ENCODE measurements around the gene TTC28. TPM values are rescaled to one million over a fixed set of nuclear protein-coding genes. Genes with fewer than 3 reads are reported as not detected.
"Not testable (repeated sequence)": the region's sequence is repeated elsewhere in the genome, so short reads cannot be mapped to it uniquely, and the experiment has no call there.

Gene TTC28
- total RNA-seq, 1 donor from 2014 or later = 1.3 TPM

GRCh38 chr22:28547132-28547842 lies 132.4 kb downstream of the TTC28 start:
- Mint-ChIP-seq H3K9me3 (no peaks in the 10 kb centered on the region), H3K4me1 (no peaks in the 10 kb centered on the region), H3K27ac (no peak overlapping the region), H3K27me3 (peaks cover 12% of the 10 kb centered on the region), H3K36me3 (ENCODE audit: low read depth) (no peaks in the 10 kb centered on the region), H3K4me3 (no peak overlapping the region)
- intact Hi-C loops (cut with micrococcal nuclease) = no loop called here
- no peak for DNase-seq

DNA sequence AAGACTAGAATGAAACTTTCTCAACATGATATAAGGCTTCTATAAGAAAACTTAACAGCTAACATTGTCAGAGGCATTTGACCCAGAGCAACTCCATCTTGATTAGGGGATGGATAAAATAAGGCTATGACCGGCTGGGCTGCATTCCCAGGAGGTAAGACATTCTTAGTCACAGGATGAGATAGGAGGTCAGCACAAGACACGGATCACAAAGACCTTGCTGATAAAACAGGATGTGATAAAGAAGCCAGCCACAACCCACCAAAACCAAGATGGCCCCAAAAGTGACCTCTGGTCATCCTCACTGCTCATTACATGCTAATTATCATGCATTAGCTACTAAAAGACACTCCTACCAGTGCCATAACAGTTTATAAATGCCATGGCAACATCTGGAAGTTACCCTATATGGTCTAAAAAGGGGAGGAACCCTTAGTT lies 135.2 kb downstream of the TTC28 start:
- Mint-ChIP-seq H3K4me3 (no peak overlapping the region), H3K27me3 (peaks cover 12% of the 10 kb centered on the region), H3K9me3 (no peaks in the 10 kb centered on the region), H3K36me3 (ENCODE audit: low read depth) (no peaks in the 10 kb centered on the region), H3K4me1 (no peaks in the 10 kb centered on the region), H3K27ac (no peak overlapping the region)
- DNase-seq = no peak
- intact Hi-C loops (cut with micrococcal nuclease) = no loop called here

GRCh38 chr22:28542980-28543621 lies 136.5 kb downstream of the TTC28 start:
- Mint-ChIP-seq H3K27ac (no peak overlapping the region), H3K4me3 (no peak overlapping the region), H3K27me3 (peaks cover 8% of the 10 kb centered on the region), H3K9me3 (no peaks in the 10 kb centered on the region), H3K36me3 (ENCODE audit: low read depth) (no peaks in the 10 kb centered on the region), H3K4me1 (no peaks in the 10 kb centered on the region)
- no peak for DNase-seq
- intact Hi-C loops (cut with micrococcal nuclease) = no loop called here

- no peaks in the 10 kb centered on the region for H3K9me3 Mint-ChIP-seq
- H3K36me3 Mint-ChIP-seq (ENCODE audit: low read depth) = no peaks in the 10 kb centered on the region
- H3K4me3 Mint-ChIP-seq = no peak overlapping the region
- intact Hi-C loops (cut with micrococcal nuclease) = no loop called here
- H3K27me3 Mint-ChIP-seq = peaks cover 4% of the 10 kb centered on the region
- no peaks in the 10 kb centered on the region for H3K4me1 Mint-ChIP-seq
- no peak overlapping the region for H3K27ac Mint-ChIP-seq
- no peak for DNase-seq
Measured at GRCh38 chr22:28541137-28541536, 138.5 kb downstream of the TTC28 start.

DNA sequence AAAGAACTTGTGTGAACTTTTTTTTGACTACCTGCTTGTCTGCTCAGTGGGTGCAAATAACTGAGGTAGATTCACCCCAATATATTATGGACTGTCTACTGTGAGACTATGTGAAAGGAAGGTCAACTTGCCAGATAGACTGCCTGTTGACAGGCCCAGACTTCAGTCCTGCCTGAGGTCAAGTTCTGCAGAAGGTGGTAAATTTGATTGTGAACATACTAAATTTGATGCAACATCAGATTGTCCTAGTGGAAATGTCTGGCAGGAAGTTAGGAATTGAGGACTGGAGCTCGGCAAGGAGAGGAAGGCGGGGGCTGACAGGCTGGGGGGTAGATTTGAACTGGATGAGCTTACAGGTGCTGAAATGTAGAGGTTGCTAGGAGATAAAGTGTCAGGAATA lies 140.7 kb downstream of the TTC28 start:
- Mint-ChIP-seq H3K27me3 (peaks cover 4% of the 10 kb centered on the region), H3K9me3 (no peaks in the 10 kb centered on the region), H3K27ac (no peak overlapping the region), H3K4me1 (no peaks in the 10 kb centered on the region), H3K36me3 (ENCODE audit: low read depth) (no peaks in the 10 kb centered on the region), H3K4me3 (no peak overlapping the region)
- intact Hi-C loops (cut with micrococcal nuclease) = no loop called here
- no peak for DNase-seq

GRCh38 chr22:28530565-28530964 lies 149.1 kb downstream of the TTC28 start:
- H3K27ac Mint-ChIP-seq; H3K4me3 Mint-ChIP-seq; DNase-seq; intact Hi-C loops (cut with micrococcal nuclease); H3K36me3 Mint-ChIP-seq (ENCODE audit: low read depth); H3K4me1 Mint-ChIP-seq: not testable (repeated sequence)
- H3K9me3 Mint-ChIP-seq = peaks cover 11% of the 10 kb centered on the region
- H3K27me3 Mint-ChIP-seq = peaks cover 17% of the 10 kb centered on the region

DNA sequence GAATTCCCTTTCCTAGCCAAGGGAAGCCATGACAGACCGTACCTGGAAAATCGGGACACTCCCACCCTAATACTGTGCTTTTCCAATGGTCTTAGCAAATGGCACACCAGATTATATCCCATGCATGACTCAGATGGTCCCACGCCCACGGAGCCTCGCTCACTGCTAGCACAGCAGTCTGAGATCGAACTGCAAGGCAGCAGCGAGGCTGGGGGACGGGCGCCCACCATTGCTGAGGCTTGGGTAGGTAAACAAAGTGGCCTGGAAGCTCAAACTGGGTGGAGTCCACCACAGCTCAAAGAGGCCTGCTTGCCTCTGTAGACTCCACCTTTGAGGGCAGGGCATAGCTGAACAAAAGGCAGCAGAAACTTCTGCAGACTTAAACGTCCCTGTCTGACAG lies 150.5 kb downstream of the TTC28 start:
- H3K27ac Mint-ChIP-seq; H3K36me3 Mint-ChIP-seq (ENCODE audit: low read depth); H3K4me1 Mint-ChIP-seq; DNase-seq; H3K4me3 Mint-ChIP-seq; intact Hi-C loops (cut with micrococcal nuclease): not testable (repeated sequence)
- H3K9me3 Mint-ChIP-seq = peaks cover 11% of the 10 kb centered on the region
- H3K27me3 Mint-ChIP-seq = peaks cover 17% of the 10 kb centered on the region

DNA sequence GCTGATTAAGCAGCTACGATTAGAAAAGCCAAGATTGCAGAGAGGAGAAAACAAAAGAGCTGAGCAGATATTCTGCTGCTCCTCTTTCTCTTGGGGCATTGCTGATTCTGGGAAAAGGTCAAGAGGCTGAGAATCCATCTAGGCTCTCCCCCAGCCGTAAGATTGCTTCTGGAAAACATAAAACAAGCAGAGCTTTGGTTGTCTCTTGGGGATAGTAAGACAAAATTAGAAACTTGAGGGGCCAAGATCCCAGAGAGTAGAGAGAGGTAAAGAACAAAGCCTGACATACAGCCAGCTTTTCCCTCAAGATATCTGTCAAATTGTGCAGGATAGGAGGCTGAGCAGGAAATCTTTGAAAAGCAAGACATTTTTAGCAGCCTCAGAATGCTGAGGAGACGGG lies 158.2 kb downstream of the TTC28 start:
- Mint-ChIP-seq H3K4me3 (no peak overlapping the region), H3K27me3 (peaks cover 28% of the 10 kb centered on the region), H3K9me3 (no peaks in the 10 kb centered on the region), H3K4me1 (no peaks in the 10 kb centered on the region), H3K36me3 (ENCODE audit: low read depth) (no peaks in the 10 kb centered on the region), H3K27ac (no peak overlapping the region)
- intact Hi-C loops (cut with micrococcal nuclease) = no loop called here
- DNase-seq = no peak

DNA sequence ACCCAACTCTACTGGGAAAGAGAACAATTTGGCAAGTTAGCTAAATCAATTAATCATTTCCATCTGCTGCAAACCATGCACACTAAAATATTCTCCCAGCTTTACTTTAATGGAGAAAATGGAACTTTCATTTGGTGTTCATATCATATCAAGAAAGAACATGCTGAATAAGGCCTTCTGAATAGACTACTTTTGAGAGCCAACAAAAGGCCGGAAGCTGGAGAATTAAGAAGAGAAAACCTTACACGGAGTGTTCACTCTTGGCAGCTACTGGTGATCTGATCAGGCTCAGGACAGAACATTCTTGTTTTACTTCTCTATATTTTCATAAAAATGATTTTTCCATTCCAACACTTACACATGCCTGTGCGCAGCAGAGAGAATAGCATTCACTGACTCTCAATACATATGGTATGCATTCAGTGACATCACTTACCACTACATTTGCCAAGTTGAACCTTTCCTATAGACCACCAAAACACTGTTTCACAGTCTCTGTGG lies 165.3 kb downstream of the TTC28 start:
- H3K27ac Mint-ChIP-seq = no peak overlapping the region
- no peaks in the 10 kb centered on the region for H3K36me3 Mint-ChIP-seq (ENCODE audit: low read depth)
- DNase-seq = no peak
- H3K9me3 Mint-ChIP-seq = peaks cover 6% of the 10 kb centered on the region
- H3K27me3 Mint-ChIP-seq = peaks cover 13% of the 10 kb centered on the region
- H3K4me3 Mint-ChIP-seq = no peak overlapping the region
- H3K4me1 Mint-ChIP-seq = no peaks in the 10 kb centered on the region
- intact Hi-C loops (cut with micrococcal nuclease) = no loop called here

- H3K27me3 Mint-ChIP-seq; H3K27ac Mint-ChIP-seq; H3K9me3 Mint-ChIP-seq; H3K4me3 Mint-ChIP-seq; H3K36me3 Mint-ChIP-seq (ENCODE audit: low read depth); H3K4me1 Mint-ChIP-seq; DNase-seq; intact Hi-C loops (cut with micrococcal nuclease): not testable (repeated sequence)
Measured at GRCh38 chr22:28512387-28512786, 167.3 kb downstream of the TTC28 start.

DNA sequence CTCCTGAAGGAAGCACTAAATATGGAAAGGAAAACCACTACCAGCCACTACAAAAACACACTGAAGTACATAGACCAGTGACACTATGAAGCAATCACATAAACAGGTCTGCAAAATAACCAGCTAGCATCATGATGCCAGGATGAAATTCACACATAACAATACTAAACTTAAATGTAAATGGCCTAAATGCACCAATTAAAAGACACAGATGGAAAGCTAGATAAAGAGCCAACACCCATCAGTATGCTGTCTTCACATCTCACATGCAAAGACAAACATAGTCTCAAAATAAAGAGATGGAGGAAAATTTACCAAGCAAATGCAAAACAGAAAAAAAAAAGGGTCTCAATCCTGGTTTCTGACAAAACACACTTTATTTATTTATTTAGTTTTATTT lies 171.7 kb downstream of the TTC28 start:
- intact Hi-C loops (cut with micrococcal nuclease) = no loop called here
- no peak overlapping the region for H3K27ac Mint-ChIP-seq
- H3K27me3 Mint-ChIP-seq = peaks cover 4% of the 10 kb centered on the region
- no peak overlapping the region for H3K4me3 Mint-ChIP-seq
- no peaks in the 10 kb centered on the region for H3K36me3 Mint-ChIP-seq (ENCODE audit: low read depth)
- no peak for DNase-seq
- peaks cover 10% of the 10 kb centered on the region for H3K9me3 Mint-ChIP-seq
- H3K4me1 Mint-ChIP-seq = no peaks in the 10 kb centered on the region

- Mint-ChIP-seq H3K4me3 (no peak overlapping the region), H3K9me3 (peaks cover 10% of the 10 kb centered on the region), H3K36me3 (ENCODE audit: low read depth) (no peaks in the 10 kb centered on the region), H3K27me3 (peaks cover 10% of the 10 kb centered on the region), H3K27ac (no peak overlapping the region), H3K4me1 (no peaks in the 10 kb centered on the region)
- intact Hi-C loops (cut with micrococcal nuclease) = no loop called here
- DNase-seq = no peak
Measured at GRCh38 chr22:28506150-28506535, 173.5 kb downstream of the TTC28 start.

DNA sequence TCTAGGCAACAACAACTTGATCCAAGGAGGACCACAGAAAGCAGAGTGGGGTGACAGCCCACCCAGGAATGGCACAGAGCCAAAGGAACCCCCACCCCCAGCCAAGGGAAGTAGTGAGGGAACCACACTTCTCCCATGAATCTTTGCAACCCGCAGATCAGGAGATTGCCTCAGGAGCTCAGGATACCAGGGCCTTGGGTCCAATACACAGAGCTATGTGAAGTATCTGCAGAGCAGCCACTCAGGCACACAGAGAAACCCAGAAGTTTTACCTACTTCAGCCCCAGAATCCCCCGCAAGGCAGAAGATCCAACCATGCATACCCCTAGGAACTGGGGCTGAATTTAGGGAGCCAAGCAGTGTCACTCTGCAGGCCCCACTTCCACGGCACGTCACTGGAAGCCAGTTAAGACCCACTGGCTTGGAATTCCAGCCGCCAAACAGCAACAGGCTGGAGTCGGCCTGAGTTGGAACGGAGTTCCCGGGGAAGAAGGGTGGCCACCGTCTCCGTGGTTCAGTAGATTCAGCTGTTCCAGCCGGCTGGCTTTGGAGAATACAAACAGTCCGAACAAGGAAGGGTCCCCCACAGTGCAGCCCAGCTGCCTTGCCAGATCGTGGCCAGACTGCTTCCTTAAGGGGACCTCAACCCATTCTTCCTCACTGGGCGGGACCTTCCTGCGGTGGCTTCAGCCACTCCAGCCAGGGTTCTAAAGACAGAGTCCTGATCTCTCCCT lies 174.1 kb downstream of the TTC28 start:
- Mint-ChIP-seq H3K27me3 (peaks cover 10% of the 10 kb centered on the region), H3K27ac (no peak overlapping the region), H3K36me3 (ENCODE audit: low read depth) (no peaks in the 10 kb centered on the region), H3K4me3 (no peak overlapping the region), H3K9me3 (peaks cover 5% of the 10 kb centered on the region), H3K4me1 (no peaks in the 10 kb centered on the region)
- DNase-seq = no peak
- intact Hi-C loops (cut with micrococcal nuclease) = no loop called here

- Mint-ChIP-seq H3K36me3 (ENCODE audit: low read depth) (no peaks in the 10 kb centered on the region), H3K27me3 (peaks cover 35% of the 10 kb centered on the region), H3K4me3 (no peak overlapping the region), H3K27ac (no peak overlapping the region), H3K9me3 (no peaks in the 10 kb centered on the region), H3K4me1 (no peaks in the 10 kb centered on the region)
- no peak for DNase-seq
- intact Hi-C loops (cut with micrococcal nuclease) = no loop called here
Measured at GRCh38 chr22:28500006-28500405, 179.6 kb downstream of the TTC28 start.
